Middle frontal gyrus (tissue), 1 donor: ENCODE results near the gene CARM1.

Source experiments
- DNase-seq: peaks from one replicate; pipeline ENCODE4 v3.0.0-alpha.2; 2015; ENCODE audit warnings: low spot score; ENCODE audit errors: extremely low spot score

Gene CARM1

GRCh38 chr19:10907925-10908324 lies 36.6 kb downstream of the CARM1 start:
- no peak for DNase-seq

GRCh38 chr19:10908380-10908960 lies 37.1 kb downstream of the CARM1 start:
- no peak for DNase-seq

DNA sequence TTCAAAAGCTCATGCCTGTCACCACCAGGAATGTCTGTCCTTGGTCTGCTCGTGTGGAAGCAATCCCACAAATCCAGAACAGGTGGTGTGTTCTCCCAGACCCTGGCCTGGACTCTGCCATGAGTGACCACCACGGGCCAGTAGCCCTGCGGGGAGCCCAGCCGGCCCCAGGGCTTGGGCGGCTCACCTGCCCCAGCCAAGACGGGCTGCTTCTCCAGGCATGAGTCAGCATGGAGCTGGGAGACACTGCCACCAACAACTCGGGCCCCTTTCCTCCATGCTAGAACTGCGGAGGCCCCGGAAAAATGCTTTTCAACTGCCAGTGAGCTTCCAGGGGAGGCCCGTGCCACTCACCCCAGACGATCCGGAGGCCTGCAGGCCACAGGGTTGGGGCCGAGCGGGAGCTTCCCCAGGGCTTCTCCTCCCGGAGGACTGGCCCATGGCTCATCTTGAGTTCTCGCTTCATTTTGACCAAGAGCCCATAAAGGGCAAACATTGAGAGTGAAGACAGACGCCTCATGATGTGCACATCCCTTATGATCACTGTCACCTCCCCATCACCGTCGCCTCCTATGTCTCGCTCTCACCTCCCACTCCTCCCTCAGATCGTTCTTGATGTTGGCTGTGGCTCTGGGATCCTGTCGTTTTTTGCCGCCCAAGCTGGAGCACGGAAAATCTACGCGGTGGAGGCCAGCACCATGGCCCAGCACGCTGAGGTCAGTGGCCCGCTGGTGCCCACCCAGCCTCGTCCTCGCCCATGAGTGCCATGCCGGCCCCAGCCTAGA lies 40.4 kb downstream of the CARM1 start:
- DNase-seq = no peak

DNA sequence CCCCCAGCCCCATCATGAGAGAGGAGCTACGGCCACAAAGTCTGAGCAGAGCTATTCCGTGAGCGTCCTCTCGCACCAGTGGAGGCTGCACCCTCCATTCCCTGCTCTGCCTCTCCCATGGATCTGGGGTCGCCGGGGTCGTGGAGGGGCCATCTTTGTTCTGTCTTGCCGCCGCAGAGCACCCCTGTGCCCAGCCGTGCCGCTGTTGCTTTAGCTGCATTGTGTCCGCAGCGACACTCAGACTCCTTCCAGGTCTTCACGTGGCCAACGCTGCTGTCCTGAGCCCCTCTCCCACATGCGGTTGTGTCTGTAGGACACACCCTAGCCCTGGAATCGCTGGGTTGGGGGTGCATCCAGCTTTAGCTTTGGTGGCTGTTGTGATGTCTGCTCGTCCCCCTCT lies 41.3 kb downstream of the CARM1 start:
- DNase-seq = no peak

DNA sequence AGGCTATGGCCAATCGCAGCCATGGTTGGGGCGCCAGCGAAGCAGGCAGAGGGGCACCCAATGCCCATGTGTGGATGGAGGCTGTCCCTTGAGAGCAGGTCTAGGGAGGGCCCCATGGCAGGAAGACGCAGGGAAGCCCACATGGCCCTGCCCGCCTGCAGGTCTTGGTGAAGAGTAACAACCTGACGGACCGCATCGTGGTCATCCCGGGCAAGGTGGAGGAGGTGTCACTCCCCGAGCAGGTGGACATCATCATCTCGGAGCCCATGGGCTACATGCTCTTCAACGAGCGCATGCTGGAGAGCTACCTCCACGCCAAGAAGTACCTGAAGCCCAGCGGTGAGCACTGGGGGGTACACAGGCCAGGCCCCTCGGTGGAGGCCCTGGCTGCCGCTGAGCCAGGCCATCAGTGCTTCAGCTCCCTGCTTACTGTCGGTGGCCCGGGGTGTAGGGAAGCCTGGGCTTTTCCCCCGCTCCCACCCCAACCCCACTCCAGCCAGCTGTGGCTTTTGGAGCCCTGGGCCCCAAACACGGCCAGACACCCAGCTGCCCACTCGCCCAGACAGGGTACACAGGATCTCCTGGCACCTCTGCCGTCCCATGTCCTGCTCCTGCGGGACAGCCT lies 42.5 kb downstream of the CARM1 start:
- DNase-seq = no peak

DNA sequence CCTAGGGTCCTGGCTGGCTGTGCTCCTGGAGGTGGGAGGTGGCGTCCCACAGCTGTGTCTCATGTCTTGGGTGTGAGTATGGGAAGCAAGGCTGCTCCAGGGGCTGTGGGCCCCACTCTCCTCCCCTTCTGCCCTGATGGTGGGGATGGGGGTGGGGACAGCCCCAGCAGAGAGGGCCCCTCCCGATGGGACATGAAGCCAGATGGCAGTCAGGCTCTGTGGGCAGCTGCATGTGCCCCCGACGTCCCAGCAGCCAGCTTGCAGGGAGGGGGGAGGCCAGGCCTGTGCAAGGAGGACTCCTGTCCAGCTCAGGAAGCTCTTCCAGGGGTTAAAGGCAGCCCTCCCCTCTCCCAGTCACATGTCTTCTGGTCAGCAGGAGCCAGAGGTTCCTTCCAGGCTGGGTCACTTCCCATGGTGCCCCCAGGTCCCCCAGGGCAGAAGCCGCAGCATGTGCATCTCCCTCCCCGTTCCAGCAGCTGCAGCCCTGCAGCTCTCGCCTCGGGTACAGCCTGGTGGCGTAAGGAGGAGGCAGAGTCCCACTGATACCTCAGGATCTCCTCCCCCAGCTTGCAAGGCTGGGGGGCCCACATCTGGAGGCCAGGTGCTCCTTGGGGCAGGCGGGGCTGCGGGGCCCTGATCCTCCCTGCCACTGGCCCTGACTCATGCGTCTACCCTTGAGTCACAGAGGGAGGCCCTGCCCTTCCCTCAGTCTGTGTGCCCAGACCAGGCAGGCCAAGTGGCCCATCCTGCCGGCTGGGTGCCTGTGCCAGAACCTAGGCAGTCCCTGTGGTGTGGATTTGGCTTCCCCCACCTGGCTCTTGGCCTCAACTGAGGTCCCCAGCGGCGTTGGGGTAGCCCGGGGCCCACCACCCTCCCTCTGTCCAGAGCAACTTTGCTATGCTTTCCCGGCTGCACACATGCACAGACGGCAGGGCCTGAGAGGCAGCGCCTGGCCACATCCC lies 44.1 kb downstream of the CARM1 start:
- DNase-seq = no peak

DNA sequence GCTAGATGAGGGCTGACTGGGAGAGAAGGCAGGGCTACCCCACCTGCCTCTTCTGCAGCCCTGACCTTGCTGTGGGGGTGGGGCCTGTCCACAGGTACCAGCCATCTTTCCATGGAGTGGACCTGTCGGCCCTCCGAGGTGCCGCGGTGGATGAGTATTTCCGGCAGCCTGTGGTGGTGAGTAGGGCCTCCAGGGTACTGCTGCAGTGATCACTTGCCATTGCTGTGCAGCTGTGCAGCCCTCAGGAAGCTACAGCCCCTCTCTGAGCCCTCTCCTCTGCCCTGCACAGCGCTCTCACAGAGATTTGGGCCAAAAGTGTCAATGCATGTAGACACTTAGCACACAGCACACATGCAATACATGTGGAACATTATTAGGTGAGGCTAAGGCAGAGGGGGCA lies 45.2 kb downstream of the CARM1 start:
- no peak for DNase-seq

GRCh38 chr19:10918359-10918758 lies 47.0 kb downstream of the CARM1 start:
- DNase-seq = no peak

GRCh38 chr19:10919352-10920287 lies 48.3 kb downstream of the CARM1 start:
- DNase-seq = no peak

- no peak for DNase-seq
Measured at GRCh38 chr19:10920288-10920655, 48.9 kb downstream of the CARM1 start.

GRCh38 chr19:10920781-10921180 lies 49.4 kb downstream of the CARM1 start:
- DNase-seq = no peak

- no peak for DNase-seq
Measured at GRCh38 chr19:10921199-10921909, 50.0 kb downstream of the CARM1 start.

DNA sequence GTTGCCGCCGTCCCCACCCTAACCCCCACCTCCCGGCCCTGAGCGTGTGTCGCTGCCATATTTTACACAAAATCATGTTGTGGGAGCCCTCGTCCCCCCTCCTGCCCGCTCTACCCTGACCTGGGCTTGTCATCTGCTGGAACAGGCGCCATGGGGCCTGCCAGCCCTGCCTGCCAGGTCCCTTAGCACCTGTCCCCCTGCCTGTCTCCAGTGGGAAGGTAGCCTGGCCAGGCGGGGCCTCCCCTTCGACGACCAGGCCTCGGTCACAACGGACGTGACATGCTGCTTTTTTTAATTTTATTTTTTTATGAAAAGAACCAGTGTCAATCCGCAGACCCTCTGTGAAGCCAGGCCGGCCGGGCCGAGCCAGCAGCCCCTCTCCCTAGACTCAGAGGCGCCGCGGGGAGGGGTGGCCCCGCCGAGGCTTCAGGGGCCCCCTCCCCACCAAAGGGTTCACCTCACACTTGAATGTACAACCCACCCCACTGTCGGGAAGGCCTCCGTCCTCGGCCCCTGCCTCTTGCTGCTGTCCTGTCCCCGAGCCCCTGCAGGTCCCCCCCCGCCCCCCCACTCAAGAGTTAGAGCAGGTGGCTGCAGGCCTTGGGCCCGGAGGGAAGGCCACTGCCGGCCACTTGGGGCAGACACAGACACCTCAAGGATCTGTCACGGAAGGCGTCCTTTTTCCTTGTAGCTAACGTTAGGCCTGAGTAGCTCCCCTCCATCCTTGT lies 50.7 kb downstream of the CARM1 start:
- no peak for DNase-seq

GRCh38 chr19:10922638-10923014 lies 51.3 kb downstream of the CARM1 start:
- DNase-seq = no peak

DNA sequence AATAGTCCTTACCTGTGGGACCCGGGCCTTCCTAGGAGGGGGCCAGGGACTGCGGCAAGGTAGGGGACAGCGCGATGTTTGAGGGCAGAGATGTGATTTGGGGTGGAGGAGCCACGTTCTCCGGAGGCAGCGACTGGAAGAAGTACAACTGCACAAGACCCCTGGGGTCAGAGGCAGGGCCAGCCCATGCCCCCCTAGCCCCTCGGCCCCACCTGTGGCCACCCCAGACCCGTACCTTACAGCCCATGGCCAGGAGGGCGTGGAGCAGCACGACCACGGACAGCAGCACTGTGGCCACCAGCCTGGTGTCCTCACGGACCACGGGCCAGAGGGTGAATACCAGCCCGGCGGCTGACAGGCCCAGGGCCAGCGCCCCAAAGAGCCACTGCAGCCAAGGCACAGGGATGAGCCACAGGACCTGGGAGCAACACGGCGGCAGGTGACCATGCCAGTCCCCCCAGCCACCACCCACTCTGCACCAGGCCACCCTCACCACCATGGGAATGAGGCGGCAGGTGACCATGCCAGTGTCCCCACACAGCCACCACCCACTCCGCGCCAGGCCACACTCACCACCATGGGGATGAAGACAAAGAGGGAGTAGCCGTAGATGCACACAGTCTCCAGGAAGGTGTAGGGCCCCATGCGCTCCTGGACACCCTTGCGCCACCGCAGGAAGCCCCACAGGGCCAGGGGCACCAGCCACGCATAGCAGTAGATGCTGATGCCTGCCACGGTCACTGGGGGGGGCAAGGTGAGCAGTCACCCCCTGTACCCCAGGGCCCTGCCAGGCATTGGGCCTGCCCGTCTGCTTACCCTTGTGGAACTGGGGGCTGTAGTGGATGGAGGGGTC lies 52.1 kb downstream of the CARM1 start:
- no peak for DNase-seq

- no peak for DNase-seq
Measured at GRCh38 chr19:10924597-10924996, 53.2 kb downstream of the CARM1 start.

DNA sequence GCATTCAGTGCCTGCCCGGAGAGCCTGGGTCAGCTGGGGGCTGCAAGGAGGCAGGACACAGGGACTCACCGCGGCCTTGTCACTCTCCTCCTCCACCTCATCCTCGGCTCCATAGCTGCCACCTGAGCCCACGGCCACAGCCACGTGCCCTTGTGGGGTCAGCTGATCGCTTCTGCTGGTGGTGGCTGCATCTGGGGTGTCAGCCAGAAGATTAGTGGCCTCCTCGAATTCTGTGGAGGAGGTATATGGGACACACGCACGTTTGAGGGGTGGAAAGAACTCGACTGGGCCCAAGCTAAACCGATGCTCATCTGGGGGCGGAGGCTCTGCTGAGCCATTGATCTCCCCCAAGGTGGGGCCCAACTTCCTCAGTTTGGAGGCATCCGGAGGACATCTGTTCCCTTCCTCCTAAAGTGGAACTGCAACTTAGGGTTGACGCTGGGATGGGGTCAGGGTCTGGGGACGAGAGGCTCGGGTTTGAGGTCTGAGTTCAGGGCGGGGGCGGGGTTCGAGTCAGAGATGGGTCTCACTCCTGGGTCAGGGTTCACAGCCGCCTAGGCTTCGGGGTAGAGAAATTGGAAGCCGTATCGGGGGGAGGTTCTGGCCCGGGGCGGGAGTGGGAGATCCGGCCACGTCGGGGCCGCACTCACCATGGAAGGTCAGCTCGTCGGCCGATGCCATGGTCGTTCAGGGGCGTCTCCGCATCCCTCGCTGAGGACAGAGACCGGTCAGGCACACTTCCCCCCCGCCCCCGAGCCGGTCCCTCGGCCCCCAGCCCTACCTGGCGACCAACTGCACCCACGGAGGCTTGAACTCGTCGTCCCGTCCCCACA lies 56.6 kb downstream of the CARM1 start:
- DNase-seq = no peak
